Stimulated activated CD8-positive, alpha-beta memory T cell treated with anti-CD3 and anti-CD28 coated beads, Interleukin-4, amount 100 ng/mL, for 24 hours (primary cell): ENCODE results near the gene GPRC5C.
"Not testable (repeated sequence)": the region's sequence is repeated elsewhere in the genome, so short reads cannot be mapped to it uniquely, and the experiment has no call there.

Experiments
- DNase-seq: peaks from one replicate; pipeline ENCODE4 v3.0.0-alpha.2; 2020; ENCODE audit warnings: low read depth

GPRC5C gene

GRCh38 chr17:74405311-74405710, 26.6 kb upstream of the GPRC5C start:
- not testable (repeated sequence) for DNase-seq

DNA sequence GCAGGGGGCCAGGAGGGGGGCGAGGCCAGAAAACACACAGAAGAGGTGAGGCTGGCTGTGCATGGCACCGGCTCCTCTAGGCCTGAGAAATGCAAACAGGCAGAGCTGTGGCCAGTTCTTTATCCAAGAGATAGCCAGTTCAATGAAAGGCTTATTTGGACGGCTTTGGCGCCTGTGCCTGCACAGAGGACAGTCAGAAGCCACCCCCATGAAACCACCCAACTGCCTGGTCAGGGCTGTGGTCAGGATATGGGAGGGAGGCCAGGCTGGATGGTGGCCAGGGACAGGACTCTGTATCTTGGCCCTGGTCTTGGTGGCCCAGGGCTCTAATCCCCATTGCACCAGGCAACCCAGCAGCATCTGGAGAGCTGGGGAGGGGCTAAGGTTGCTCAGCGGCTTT, 24.5 kb upstream of the GPRC5C start:
- DNase-seq: no peak

GRCh38 chr17:74408262-74408661, 23.6 kb upstream of the GPRC5C start:
- no peak for DNase-seq

DNA sequence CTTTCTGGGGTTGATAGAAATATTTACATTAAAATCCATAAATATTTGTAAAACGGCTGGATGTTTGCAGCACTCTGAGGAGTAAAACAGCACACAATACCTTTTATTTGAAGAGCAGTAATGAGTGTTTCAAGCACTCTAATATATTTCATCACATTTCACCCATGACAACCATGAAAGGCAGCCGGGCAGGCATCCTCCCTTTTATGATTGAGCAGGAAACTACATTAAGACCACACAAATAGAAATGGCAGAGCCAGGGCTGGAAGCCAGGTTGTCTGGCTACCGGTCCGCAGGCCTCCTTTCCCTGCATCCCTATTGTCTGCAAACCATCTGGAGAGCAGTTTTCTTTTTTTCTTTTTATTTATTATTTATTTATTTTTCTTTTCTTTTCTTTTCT, 23.1 kb upstream of the GPRC5C start:
- no peak for DNase-seq

DNA sequence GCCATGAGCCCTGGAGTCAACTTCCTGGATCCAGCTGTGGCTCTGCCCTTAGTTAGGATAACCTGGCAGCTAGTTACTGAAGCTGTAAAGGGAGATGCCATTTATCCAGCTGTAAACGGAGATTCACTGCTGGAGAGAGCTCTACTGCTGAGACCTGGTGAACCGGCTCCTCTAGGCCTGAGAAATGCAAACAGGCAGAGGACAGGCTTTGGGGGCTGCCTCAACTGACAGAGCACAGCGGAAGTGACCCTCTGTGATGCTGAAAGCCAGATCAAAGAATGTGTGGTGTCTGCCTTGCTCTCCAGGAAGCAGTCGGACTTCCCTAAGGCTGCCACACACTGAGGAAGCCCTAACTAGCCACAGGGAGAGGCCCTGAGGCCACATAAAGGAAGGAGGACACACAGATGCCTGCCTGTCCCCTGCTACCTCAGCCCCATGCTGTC, 21.9 kb upstream of the GPRC5C start:
- DNase-seq: no peak

- DNase-seq: no peak
Measured at GRCh38 chr17:74412581-74412980, 19.3 kb upstream of the GPRC5C start.

GRCh38 chr17:74413491-74413890, 18.4 kb upstream of the GPRC5C start:
- no peak for DNase-seq

DNA sequence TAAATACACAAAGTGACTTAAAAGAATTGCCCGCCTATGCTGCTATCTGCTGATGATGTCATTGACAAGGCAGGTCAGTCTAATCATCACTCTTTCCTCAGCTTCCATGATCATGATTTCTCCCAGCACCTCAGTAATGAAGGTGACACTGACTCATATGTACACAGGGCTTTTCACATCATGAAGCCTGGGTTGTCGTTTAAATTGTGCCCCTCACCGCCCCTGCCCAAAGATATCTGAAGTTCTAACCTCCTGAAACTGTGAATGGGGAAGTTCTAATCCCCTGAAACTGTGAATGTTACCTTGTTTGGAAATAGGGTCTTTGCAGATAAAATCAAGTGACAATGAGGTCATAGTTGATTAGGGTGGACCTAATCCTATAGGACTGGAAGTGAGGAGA, 17.4 kb upstream of the GPRC5C start:
- DNase-seq: no peak

DNA sequence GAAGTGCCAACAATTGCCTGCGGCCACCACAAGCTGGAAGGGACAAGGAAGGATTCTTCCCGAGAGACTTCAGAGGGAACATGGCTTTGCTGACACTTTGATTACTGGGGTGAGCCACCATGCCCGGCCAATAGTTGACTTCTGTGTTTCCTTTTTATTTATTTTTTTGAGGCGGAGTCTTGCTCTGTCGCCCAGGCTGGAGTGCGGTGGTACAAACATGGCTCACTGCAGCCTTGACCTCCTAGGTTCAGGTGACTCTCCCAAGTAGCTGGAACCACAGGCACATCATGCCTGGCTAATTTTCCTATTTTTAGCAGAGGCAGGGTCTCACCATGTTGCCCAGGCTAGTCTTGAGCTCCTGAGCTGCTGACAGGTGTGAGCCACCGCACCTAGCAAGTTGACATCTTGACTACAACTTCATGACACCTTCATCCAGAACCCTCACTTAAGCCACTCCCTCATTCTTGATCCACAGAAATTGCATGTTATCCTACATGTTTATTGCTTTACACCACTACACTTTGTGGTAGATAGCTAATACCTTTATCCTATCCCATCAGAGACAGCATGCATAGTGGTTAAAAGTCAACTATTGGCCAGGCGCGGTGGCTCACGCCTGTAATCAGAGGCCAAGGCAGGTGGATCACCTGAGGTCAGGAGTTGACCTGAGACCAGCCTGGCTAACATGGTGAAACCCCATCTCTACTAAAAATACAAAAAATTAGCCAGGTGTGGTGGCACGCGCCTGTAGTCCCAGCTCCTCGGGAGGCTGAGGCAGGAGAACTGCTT, 16.1 kb upstream of the GPRC5C start:
- DNase-seq: no peak

- no peak for DNase-seq
Measured at GRCh38 chr17:74417178-74418045, 14.5 kb upstream of the GPRC5C start.

DNA sequence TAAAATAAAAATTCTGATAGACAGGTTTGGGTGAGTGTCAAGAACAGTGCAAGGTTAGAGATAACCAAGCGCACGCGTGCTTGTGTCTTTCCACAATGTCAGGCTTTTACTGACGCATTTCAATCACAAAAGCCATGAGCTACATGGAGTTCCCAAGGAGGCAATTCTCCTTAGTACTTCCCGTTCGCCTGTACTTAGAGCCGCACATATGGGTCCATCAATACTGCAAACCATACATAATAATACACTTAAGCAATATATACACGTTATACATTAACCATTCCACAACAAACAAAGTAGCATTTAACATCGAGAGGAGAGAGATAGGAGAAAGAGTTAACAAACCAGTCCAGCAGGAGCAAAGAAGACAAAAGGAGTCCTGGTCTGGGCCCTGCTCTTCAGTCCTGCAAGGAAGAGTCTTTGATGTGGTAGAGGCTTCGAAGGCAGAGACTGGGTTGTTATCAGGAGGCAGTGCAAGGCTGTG, 11.9 kb upstream of the GPRC5C start:
- no peak for DNase-seq

- no peak for DNase-seq
Measured at GRCh38 chr17:74424117-74424516, 7.8 kb upstream of the GPRC5C start.

- DNase-seq: no peak
Measured at GRCh38 chr17:74424657-74425056, 7.2 kb upstream of the GPRC5C start.

GRCh38 chr17:74426551-74427047, 5.3 kb upstream of the GPRC5C start:
- no peak for DNase-seq

DNA sequence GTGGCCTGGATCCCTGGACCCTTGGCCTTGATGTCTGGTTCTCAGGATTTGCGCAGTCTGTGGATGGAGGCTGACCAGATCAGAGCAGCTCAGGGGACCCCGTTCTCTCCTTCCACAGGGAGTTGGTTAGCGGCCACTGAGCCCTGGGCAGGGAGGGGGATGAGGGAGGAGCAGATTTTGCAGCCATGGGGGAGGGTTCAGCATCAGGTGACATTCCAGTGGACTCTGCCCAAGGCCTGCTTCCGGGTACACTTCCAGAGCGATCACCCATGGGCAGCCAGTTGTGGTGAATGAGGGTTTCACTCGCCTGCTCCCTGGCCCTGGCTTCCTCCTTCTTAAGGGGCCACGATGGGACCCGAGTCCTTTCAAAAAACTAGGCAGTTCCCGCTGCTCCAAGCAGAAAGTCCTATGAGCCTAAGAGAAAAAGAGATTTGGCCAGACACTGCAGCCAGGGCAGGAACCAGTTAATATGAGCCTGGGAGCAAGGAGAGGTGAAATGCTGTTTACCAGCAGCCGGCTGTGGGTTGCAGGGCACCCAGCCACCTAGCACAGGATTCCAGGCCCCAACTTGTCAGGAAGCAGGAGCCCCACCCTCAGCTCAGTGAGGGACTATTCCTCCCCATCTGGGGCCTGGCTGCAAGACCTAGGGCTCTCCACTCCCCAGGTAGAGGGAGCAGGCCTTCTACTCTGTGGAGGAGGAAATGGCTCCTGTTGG, 4.7 kb upstream of the GPRC5C start:
- DNase-seq: no peak

- no peak for DNase-seq
Measured at GRCh38 chr17:74427763-74428153, 4.1 kb upstream of the GPRC5C start.

DNA sequence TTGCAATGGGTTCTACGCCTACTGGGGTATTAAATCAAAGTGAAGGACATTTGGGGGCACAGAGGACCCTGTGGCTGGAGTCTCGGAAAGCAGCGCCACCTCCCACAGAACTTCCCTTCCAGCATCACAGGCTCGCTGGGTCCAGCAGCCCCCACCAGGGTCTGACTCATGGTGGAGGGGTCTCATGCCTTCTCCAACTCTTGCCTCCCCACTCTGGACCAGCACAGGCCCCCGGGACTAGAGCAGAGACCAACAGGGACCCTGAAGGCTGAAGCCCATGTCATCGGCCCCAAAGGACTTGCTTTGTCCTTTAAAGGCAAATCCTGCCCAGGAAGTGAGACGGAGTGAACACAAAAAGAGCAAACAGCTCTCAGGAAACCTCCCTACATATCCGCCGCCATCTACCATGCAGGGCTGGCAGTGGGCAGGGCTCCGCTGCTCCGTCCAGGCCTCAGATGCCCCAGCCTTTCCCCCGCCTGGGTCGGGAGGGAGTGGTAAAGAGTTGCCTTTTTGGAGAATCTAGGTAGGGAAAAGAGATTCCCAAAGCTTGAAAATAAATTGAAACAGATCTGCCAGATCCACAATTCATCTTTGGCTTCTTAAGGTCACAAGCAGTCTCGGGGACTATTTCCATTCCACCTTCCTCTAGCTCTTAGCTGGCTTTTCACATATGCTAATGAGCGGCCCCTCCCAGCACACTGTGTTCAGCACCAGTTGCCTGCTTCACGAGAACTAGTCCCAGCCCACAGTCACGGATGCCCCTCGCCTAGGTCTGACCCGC, 2.1 kb upstream of the GPRC5C start:
- DNase-seq: no peak

DNA sequence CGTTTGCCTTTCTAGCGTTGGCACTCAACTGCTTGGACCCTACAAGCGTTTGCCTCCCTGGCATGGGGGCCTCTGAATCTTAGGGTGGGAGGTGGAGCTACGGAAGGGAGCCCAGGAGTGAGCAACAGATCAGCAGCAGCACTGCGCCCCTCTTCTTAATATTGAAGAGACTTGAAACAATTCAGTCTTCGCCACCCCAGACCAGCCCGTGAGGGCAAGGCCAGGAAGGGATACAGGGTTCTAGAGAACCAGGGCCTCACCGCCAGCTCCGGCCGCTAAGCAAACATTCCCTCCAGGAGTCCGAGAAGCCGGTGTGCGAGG, 1.5 kb upstream of the GPRC5C start:
- no peak for DNase-seq

- no peak for DNase-seq
Measured at GRCh38 chr17:74430706-74431567, 951 bp upstream of the GPRC5C start.

DNA sequence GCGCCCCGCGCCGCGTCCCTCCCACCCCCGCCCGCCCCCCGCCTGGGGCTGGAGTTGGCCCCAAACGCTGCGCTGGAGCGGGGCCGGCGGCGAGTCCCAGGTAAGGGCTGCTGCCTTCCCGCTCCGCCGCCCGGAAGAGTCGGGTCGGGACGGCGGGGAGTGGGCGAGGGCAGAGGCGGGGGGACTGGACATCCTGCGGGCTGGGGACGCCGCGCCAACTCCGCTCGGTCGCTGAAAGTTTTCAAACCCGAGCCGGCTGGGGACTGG, 469 bp downstream of the GPRC5C start:
- DNase-seq: no peak
